Hippocampal formation (tissue), 2 donors: ENCODE measurements around the gene RAD9B.
"Not testable (repeated sequence)": the region's sequence is repeated elsewhere in the genome, so short reads cannot be mapped to it uniquely, and the experiment has no call there.

Experiments used
- DNase-seq, 2 donors: peaks; one replicate each; lab custom pipeline; 2025; lab: John Stamatoyannopoulos, UW

Gene RAD9B

DNA sequence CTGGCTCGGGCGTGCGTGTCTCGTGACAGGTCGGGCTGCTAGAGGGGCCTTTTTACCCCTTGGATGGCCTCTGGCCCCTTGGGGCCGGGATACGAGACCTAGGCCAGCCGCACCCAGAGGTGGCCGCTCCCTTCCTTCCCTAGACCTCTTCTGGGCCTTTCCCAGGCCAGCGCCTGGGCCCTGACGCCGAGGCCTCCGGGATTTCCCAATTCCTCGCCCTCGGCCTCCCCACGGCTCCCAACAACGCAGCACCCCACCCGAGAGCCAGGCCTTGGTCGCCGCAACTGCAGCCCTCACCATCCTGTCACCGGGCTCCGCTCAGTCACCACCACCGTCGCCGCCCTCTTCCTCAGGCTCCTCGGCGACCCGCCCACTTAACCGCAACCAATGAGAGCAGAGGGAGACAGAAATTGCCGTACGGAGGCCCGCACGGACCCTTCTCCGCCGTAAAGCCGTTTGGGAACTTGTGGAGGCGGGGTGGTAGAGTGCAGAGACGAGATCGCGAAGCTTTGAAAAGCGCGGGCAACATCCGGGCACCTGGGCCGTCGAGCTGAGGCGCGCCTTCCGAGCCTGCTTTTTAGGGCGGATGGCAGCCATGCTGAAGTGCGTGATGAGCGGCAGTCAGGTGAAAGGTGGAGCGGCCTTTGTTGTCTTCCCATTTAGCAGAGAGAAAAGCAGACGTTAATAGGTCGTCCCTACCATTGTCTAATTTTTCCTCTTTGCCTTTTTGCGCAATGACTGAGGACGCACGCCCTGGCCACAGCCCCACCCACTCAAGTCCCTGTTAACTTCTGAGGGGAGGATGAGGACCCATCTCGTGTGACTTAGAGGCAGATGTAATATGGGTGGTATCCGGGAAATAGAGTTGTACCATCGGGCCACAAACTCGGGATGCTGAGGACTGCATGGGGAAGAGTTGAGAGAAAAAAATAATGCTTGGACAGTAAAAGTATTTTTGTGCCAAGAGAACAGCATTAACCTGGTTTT is at the start of gene RAD9B, which contains the start of gene VPS29:
RAD9B (plus strand) TSS at position 580 of the 987 bp plus-strand sequence; CDS start at position 587, 7 bp downstream.
VPS29 (minus strand) TSS at position 360 of the 987 bp plus-strand sequence; CDS start at position 300, 60 bp downstream.
- peak; percentile 96 to 98 for DNase-seq

DNA sequence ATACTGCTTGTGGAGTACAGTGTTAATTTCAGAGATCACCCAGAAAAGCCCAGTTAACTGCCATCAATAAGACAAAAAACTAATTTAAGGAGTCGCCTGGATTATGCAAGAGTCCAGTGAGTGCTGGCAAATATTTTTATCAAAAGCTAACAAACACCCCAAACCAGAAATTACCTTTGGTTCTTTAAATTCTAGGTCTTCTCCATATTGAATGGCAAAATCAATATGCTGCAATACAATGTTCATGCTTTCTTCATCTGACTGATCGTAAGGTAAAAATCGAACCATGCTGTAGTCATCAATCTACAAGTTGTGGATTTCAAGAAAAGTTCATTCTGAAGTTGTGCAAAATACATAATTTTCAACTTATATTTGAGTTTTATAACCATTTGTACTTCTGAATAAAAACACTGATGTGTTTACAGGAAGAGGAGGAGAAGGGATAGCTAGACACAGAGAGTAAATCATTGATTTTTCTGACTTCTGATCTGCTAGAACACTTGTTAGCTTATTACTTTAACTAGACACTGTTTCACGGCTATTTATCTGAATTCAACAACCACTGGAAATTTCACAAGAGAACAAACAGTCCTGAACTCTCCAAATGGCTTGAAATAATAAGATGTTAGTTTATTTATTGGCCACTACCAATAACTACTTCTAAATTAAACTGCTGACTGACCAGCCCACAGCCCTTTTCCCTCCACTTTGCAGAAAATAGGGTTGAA is 48.4 kb upstream of the RAD9B start:
- no peak for DNase-seq

DNA sequence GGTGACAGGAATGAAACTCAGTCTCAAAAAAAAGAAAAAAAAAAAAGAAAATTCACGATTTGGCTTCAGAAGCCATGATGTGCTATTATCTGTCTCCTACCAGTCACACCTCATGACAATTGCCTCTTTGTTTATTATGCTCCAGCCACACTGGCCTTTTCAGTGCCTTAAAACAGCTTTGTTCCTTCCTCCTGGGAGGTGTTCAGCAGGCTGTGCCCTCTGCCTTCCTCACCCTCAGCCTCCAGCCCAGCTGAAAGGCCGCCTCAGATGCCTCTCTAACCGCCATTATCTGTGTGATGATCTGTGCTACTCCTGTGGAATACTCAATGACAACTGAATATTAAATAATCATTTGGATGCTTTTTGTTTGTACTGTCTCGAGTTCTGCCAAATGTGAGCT is 43.4 kb upstream of the RAD9B start:
- no peak for DNase-seq

DNA sequence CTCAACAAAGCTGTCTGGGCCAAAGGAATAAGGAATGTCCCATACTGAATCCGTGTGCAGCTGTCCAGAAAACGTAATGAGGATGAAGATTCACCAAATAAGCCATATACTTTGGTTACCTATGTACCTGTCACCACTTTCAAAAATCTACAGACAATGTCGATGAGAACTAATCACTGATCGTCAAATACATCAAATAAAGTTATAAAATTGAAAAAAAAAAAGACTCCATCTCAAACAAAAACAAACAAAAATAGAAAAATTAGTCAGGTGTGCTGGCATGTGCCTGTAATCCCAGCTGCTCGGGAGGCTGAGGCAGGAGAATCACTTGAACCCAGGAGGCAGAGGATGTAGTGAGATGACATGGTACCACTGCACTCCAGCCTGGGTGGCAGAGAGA is 40.9 kb upstream of the RAD9B start:
- DNase-seq, result not testable (repeated sequence)

DNA sequence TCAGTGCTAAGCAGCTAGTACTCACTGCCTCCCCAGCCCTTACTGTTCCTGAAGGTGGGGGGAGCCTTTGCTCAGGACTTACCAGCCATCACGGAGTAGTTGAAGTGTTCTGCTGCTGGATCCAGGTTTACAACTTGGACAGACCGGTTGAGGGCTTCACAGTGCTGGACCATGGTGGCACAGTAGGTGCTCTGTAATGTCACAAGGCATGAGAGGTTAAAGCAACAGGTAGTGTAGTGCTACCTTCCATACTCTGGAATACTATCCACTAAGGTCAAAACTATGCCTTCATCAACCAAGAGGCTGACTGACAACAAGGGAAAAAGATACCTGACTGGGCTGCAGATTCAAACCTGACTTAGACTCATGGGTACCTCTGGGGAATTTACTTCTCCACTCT is 37.1 kb upstream of the RAD9B start:
- no peak for DNase-seq

DNA sequence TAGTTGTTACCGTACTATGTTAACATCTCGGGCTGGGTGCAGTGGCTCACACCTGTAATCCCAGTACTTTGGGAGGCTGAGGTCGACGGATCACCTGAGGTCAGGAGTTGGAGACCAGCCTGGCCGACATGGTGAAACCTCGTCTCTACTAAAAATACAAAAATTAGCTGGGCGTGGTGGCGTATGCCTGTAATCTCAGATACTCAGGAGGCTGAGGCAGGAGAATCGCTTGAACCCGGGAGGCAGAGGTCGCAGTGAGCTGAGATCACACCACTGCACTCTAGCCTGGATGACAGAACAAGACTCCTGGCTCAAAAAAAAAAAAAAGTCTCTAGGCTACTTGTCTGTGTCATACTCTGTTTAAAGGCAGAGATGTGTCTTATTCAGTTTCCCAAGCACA is 36.4 kb upstream of the RAD9B start:
- DNase-seq, result not testable (repeated sequence)

DNA sequence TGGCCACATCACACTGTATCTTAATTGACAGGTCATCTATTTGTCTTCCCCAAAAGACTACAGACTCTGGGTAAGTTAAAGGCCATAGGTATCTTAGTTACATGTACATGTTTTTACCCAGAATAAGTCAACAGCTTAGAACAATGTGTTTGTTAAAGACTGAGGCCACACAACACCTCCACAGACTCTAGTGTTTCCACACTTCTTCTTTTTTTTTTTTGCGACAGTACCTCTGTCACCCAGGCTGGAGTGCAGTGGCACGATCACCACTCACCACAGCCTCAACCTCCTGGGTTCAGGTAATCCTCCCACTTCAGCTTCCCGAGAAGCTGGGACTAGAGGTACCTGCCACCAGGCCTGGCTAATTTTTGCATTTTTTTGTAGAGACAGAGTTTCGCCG is 35.3 kb upstream of the RAD9B start:
- DNase-seq, result no peak

DNA sequence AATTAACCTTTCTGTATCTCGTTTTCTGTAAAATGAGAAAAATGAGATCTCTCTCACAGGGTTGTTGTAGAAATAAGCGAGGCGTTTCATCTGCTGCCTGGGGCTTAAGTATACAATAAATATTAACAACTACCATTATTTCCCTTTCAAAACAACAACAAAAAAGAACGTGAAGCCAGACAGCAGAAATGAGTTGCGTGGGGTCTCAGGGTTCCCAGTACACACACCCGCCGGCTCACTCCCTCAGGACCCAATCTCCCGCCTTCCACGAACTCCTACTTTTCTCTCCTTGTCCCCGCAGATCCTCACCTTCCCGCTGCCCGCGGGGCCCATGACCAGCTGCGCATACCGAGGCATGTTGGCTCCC is 34.3 kb upstream of the RAD9B start:
- no peak for DNase-seq

DNA sequence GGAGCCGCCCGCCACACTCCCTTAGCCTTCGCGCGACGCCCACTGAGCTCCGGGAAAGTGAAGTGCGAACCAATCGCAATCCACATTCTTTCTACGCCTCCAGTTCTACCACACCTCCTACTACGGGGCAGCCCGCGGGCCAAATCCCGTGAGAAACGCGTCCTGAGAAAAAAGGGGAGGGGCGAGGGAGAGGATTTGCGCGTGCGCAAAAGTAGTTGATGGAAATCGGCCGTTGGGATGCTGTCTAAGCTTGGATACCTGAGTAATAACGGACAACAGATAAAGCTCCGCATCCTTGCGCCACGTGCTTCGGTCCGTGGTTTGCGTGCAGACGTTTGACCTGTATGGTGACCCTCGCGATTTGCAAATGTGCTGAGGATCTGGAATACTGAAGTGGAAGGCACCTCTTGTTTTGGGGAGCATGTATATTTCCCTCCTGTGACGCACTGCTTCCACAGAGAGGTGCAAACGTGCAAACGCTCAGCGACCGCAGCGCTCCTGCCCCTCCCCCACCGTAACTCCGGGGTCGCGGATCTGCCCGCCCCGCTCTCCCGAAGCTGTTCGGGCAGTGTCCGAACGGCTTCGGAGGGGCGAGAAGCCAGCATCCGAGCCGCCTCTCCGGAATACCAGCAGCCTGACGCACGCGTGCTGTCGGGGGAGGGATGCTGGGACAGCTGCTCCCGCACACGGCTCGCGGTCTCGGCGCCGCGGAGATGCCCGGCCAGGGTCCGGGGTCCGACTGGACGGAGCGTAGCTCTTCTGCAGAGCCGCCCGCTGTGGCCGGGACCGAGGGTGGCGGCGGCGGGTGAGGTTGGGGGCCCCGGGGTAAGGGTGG is 33.7 kb upstream of the RAD9B start, which contains the start of the genes FAM216A and GPN3:
FAM216A (plus strand) TSS at position 632 of the 835 bp plus-strand sequence; CDS start at position 663, 31 bp downstream.
GPN3 (minus strand) TSS at position 44 of the 835 bp plus-strand sequence. CDS start 54 bp downstream, outside the sequence.
- peak; percentile 93 to 96 for DNase-seq

DNA sequence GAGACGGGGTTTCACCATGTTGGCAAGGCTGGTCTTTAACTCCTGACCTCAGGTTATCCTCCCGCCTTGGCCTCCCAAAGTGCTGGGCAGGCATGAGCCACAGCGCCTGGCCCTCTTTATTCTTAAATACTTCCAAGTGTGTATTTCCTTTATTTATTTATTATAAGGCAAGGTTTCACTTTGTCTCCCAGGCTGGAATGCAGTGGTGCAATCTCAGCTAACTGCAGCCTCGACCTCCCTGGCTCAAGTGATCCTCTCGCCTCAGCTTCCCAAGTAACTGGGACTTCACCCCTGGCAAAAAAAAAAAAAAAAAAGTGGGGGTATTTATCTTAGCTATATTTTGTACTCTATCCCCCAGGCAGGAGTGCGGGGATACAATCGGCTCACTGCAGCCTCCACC is 26.7 kb upstream of the RAD9B start:
- DNase-seq, result no peak

DNA sequence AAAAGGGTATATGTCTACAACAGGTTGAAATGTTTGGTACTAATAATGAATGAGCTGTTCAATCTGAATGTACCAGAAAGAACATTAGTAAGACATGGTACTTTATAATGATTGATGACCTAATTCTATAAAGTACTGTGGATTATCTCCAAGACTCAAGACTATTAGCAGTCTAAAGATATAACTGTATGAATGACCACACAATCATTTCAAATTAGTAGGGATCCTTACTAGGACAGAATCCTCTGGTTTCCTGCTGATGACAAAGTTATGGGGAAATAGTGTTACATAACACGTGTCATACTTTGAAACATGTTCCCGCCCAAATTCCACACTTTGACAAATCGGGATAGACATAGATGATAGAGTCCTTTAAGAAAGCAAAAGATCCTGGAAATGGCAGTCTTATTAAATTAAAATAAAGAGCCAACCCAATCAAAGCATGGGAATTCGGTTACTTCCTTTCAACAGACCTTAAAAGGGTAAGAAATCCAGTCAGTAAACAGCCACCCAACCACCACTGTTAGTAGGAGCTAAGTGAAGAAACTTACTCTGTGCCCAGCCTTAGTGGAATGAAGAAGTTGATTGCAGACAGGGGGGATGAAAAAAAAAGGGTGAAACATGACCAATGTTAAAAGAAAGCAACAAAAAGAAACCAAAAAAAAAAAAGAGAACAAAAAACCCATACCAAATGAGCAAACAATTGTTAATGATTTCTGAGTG is 3.0 kb upstream of the RAD9B start:
- no peak for DNase-seq

DNA sequence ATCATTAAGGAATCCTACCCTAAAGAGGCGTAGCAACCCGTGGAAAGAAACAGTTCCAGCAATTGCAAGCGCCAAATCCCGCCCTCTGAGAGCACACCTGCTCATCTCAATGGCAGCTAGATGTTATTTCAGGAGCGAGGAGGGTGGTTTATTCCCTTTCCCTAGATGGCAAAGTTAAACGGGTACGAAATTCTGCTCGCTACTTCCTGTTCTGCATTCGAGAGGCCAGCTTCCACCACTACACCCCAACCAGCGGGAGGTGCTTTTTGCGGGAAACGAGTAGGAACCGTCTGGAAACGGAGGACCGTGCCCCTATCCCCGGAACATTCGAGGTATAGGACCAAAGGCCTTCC is 756 bp upstream of the RAD9B start:
- DNase-seq, result peak in 1 of 2 donors; percentile 11

DNA sequence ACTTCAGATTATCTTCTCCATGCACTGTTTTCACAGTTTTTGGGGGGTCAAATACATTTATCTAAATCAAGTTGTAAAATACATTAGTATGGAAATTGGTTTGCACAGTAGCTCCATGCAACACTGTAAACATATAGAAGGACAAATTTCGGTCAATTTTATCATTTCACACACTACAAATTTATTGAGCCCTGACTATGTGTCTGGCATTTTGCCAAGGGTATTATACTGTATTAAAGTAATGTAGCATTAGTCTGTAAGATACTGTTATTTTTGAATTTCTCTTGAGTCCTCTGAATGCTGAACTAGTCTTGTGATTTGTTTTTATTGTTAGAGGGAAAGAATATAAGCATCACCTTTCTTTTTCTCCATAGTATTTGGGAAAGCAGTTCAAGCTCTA is 1.3 kb downstream of the RAD9B start:
- no peak for DNase-seq

DNA sequence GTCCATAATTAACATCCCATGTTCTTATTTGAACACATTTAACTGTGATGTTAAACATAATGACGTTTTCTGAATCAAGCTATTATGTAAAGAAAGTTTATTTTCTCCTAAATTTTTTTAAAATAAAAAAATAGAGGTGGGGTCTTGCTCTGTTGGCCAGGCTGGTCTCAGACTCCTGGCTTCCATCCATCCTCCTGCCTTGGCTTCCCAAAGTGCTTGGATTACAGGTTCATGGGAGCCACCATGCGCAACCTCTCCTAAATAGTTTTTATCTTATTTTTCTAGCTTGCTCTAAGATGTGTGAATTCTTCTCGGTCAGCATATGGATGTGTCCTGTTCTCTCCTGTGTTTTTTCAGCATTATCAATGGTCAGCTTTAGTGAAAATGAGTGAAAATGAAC is 3.2 kb downstream of the RAD9B start:
- no peak for DNase-seq

DNA sequence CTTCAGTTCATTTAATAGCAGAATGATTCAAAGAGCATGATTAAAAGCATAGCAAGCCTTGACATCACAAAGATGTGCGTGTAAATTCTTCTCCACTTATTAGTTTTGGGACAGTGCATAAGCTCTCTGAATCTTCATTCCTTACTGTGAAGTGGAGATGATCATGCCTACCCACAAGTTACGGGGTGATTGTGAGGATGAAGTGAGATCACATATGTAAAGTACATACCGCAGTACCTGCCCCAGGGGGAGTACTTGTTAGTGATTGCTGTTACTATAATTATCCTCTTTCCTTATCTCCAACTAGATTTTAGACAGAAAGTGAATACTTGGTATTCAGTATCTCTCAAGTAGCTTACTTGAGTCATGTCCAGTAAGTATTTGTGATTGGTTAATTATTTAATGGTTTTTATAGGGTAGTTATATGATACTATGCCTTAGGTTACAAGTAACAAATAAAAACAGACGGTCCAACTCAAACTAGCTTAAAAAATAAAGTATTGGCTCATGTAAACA is 6.0 kb downstream of the RAD9B start:
- DNase-seq, result no peak

DNA sequence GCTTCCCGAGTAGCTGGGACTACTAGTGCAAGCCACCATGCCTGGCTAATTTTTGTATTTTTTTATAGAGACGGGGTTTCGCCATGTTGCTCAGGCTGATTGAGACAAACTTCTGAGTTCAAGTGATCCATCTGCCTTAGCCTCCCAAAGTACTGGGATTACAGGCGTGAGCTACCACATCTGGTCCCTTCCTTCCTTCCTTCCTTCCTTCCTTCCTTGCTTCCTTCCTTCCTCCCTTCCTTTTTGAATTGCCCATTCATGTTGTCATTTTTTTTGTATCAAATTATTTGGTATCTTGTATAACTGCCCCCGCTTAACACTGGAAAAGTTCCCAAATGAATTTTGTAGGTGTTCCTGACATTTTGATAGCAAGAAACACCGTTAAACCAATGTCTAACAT is 11.7 kb downstream of the RAD9B start:
- DNase-seq, result no peak

DNA sequence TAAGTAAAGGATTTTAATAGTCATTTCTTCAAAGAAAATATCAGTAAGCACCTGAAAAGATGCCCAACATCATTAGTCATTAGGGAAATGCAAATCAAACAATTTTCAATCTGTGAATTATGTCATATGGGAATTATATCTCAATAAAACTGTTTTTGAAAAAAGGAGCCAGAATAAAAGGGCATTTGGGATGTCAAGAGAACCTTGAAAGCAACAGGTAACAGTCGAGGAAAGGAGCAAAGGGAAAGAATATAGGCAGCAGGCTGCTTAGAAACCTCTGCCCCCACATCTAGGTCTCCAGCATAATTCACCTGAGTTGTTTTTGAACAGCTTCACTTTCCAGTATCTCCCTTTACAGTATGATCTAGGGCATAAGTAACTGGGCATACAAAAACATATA is 12.2 kb downstream of the RAD9B start:
- DNase-seq, result no peak

DNA sequence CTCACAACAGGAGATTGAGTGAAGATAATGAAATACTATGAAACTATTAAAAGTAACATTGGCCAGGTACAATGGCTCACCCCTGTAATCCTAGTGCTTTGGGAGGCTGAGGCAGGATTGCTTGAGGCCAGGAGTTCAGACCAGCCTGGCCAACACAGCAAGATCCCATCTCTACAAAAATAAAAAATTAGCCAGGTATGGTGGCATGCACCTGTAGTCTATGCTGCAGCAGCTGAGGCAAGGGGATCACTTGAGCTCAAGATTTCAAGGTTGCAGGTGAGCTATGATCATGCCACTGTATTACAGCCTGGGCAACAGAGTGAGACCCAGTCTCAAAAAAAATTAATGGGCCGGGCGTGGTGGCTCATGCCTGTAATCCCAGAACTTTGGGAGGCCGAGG is 14.9 kb downstream of the RAD9B start:
- DNase-seq, result no peak

DNA sequence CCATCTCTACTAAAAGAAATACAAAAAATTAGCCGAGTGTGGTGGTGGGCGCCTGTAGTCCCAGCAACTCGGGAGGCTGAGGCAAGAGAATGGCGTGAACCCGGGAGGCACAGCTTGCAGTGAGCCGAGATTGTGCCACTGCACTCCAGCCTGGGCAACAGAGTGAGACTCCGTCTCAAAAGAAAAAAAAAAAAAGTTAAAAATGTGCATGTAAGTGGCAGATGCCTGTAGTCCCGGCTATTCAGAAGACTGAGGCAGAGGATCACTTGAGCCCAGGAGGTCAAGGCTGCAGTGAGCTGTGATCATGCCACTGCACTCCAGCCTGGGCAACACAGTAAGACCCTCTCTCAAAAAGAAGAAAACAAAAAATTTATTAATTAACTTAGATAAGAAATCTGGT is 15.9 kb downstream of the RAD9B start:
- not testable (repeated sequence) for DNase-seq

DNA sequence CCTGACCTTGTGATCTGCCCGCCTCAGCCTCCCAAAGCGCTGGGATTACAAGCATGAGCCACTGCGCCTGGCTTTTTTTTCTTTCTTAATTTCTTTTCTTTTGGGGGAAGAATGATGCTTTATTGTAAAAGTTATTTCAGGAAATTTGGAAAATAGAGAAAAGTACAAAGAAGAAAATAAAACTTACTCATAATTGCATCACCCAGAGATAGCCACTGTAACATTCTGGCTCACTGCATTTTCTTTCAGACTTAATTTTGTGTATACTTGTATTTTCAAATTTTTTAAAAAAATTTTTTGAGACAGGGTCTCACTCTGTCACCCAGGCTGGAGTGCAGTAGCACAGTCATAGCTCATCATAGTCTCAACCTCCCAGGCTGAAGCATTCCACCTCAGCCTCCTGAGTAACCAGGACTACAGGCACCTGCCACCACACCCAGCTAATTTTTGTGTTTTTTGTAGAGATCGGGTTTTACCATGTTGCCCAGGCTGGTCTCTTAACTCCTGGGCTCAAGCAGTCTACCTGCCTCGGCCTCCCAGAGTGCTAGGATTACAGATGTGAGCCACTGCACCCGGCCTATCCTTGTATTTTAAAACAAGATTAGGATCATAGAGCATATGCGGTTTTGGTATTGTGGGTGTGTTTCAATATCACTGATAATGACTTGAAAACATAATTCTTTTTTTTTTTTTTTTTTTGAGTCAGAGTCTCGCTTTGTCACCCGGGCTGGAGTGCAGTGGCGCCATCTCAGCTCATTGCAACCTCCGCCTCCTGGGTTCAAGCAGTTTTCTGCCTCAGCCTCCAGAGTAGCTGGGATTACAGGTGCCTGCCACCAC is 19.0 kb downstream of the RAD9B start:
- not testable (repeated sequence) for DNase-seq
